Activated CD8-positive, alpha-beta T cell treated with anti-CD3 and anti-CD28 coated beads, Interleukin-2, amount 10 ng/mL, durations not matched to agents 7 days and 5 days (primary cell): Measurements from ENCODE around the gene MAPKAPK3. TPM values are rescaled to one million over a fixed set of nuclear protein-coding genes. Genes with fewer than 3 reads are reported as not detected.

Experiments used
- ATAC-seq: fragments of 150-1000 bp; cut with Tn5 transposase; one replicate; pipeline ENCODE4 v1.10.0; 2021; ENCODE audit warnings: moderate library complexity
- CTCF ChIA-PET: fragments of 350-600 bp; sonication (Branson Sonifier 250); formaldehyde crosslinking; loops from one replicate; lab custom pipeline; 2021; ENCODE audit warnings: antibody characterized with exemption; lab: Charles Lee
- POLR2A ChIA-PET: fragments of 350-600 bp; sonication (Branson Sonifier 250); formaldehyde crosslinking; loops from one replicate; lab custom pipeline; 2021; ENCODE audit warnings: antibody characterized with exemption; lab: Charles Lee
- DNase-seq: peaks from one replicate; pipeline ENCODE4 v3.0.0-alpha.2; 2020
- H3K27ac Mint-ChIP-seq: one replicate; pipeline ENCODE4 v1.8.0; 2021; ENCODE audit warnings: mild to moderate bottlenecking, mixed read lengths
- H3K27me3 Mint-ChIP-seq: one replicate; pipeline ENCODE4 v1.8.0; 2021; ENCODE audit warnings: low read depth, mixed read lengths
- H3K36me3 Mint-ChIP-seq: one replicate; pipeline ENCODE4 v1.8.0; 2021; ENCODE audit warnings: low read depth, mixed read lengths
- H3K4me1 Mint-ChIP-seq: one replicate; pipeline ENCODE4 v1.8.0; 2021; ENCODE audit warnings: low read depth, mixed read lengths
- H3K4me3 Mint-ChIP-seq: one replicate; pipeline ENCODE4 v1.8.0; 2021; ENCODE audit warnings: mild to moderate bottlenecking, mixed read lengths
- H3K9me3 Mint-ChIP-seq: one replicate; pipeline ENCODE4 v1.8.0; 2022; ENCODE audit warnings: mixed read lengths; ENCODE audit not compliant: insufficient read depth
- total RNA-seq, 2 experiments: library from RNA; stranded (reverse); gene quantifications; one replicate each; pipeline ENCODE4 v1.2.3, GENCODE V29; 2021

The MAPKAPK3 gene
- total RNA-seq, 2 experiments from 2014 or later: 224 to 225 TPM

- H3K27ac Mint-ChIP-seq: peak overlapping the region; percentile 60
- no peak overlapping the region for H3K4me3 Mint-ChIP-seq
- DNase-seq (no peak), ATAC-seq (no peak)
- ChIA-PET POLR2A (interaction anchor here (1.6 to 2.0 kb wide), 2 partner anchors 34 to 38 kb away, joined by 6 to 18 read pairs; partner anchors contain the start of gene MAPKAPK3), CTCF (interaction anchor here (0.8 to 9.6 kb wide), 9 partner anchors 8 to 108 kb away, joined by 3 to 219 read pairs (median 8); partner anchors contain the start of genes CISH, HEMK1 and MAPKAPK3)
- H3K36me3 Mint-ChIP-seq: peaks cover 6% of the 10 kb centered on the region
- peaks cover 19% of the 10 kb centered on the region for H3K4me1 Mint-ChIP-seq
- no peaks in the 10 kb centered on the region for H3K9me3 Mint-ChIP-seq
- H3K27me3 Mint-ChIP-seq: no peaks in the 10 kb centered on the region
Measured at GRCh38 chr3:50653937-50654595, 37.1 kb downstream of the MAPKAPK3 start.

GRCh38 chr3:50655009-50655830 lies 38.3 kb downstream of the MAPKAPK3 start:
- H3K36me3 Mint-ChIP-seq: no peaks in the 10 kb centered on the region
- ChIA-PET POLR2A (interaction anchor here (1.2 kb wide), 1 partner anchor 39 kb away, joined by 6 read pairs; the partner anchor contains the start of gene MAPKAPK3), CTCF (interaction anchor here (4.6 to 9.6 kb wide), 2 partner anchors 36 to 84 kb away, joined by 43 to 219 read pairs; partner anchors contain the start of genes HEMK1 and MAPKAPK3)
- H3K4me3 Mint-ChIP-seq: no peak overlapping the region
- DNase-seq: no peak
- no peaks in the 10 kb centered on the region for H3K9me3 Mint-ChIP-seq
- peak; percentile 25 for ATAC-seq
- peak overlapping the region; percentile 29 for H3K27ac Mint-ChIP-seq
- no peaks in the 10 kb centered on the region for H3K27me3 Mint-ChIP-seq
- peaks cover 19% of the 10 kb centered on the region for H3K4me1 Mint-ChIP-seq

- Mint-ChIP-seq H3K4me1 (peaks cover 17% of the 10 kb centered on the region), H3K4me3 (no peak overlapping the region), H3K27ac (peak overlapping the region; percentile 11), H3K27me3 (peaks cover 2% of the 10 kb centered on the region), H3K9me3 (no peaks in the 10 kb centered on the region), H3K36me3 (no peaks in the 10 kb centered on the region)
- ChIA-PET CTCF (interaction anchor here (1.5 to 9.6 kb wide), 2 partner anchors 18 to 38 kb away, joined by 3 to 219 read pairs; partner anchors contain the start of genes DOCK3 and MAPKAPK3), POLR2A (interaction anchor here (0.7 to 1.3 kb wide), 2 partner anchors 17 to 29 kb away, joined by 3 read pairs; no protein-coding TSS in a partner anchor)
- ATAC-seq (no peak), DNase-seq (no peak)
Measured at GRCh38 chr3:50656417-50657195, 39.7 kb downstream of the MAPKAPK3 start.

GRCh38 chr3:50657407-50657806 lies 40.5 kb downstream of the MAPKAPK3 start:
- ChIA-PET CTCF (interaction anchor here (1.5 to 9.6 kb wide), 2 partner anchors 18 to 38 kb away, joined by 3 to 219 read pairs; partner anchors contain the start of genes DOCK3 and MAPKAPK3), POLR2A (interaction anchor here (1.3 kb wide), 1 partner anchor 30 kb away, joined by 3 read pairs; no protein-coding TSS in a partner anchor)
- H3K9me3 Mint-ChIP-seq: no peaks in the 10 kb centered on the region
- no peak for ATAC-seq
- H3K27me3 Mint-ChIP-seq: peaks cover 5% of the 10 kb centered on the region
- H3K27ac Mint-ChIP-seq: no peak overlapping the region
- no peak for DNase-seq
- H3K4me1 Mint-ChIP-seq: peaks cover 17% of the 10 kb centered on the region
- H3K36me3 Mint-ChIP-seq: no peaks in the 10 kb centered on the region
- H3K4me3 Mint-ChIP-seq: no peak overlapping the region

- peaks cover 17% of the 10 kb centered on the region for H3K4me1 Mint-ChIP-seq
- H3K36me3 Mint-ChIP-seq: no peaks in the 10 kb centered on the region
- peaks cover 5% of the 10 kb centered on the region for H3K27me3 Mint-ChIP-seq
- CTCF ChIA-PET: interaction anchor here (1.5 to 9.6 kb wide), 2 partner anchors 17 to 39 kb away, joined by 3 to 219 read pairs; partner anchors contain the start of genes DOCK3 and MAPKAPK3
- no peak for ATAC-seq
- POLR2A ChIA-PET: interaction anchor here (0.5 to 1.3 kb wide), 2 partner anchors 30 to 1072 kb away, joined by 3 read pairs; no protein-coding TSS in a partner anchor
- H3K9me3 Mint-ChIP-seq: no peaks in the 10 kb centered on the region
- H3K4me3 Mint-ChIP-seq: no peak overlapping the region
- H3K27ac Mint-ChIP-seq: no peak overlapping the region
- DNase-seq: no peak
Measured at GRCh38 chr3:50657816-50658215, 40.9 kb downstream of the MAPKAPK3 start.

GRCh38 chr3:50658416-50658815 lies 41.5 kb downstream of the MAPKAPK3 start:
- H3K4me3 Mint-ChIP-seq: no peak overlapping the region
- no peaks in the 10 kb centered on the region for H3K9me3 Mint-ChIP-seq
- peaks cover 17% of the 10 kb centered on the region for H3K4me1 Mint-ChIP-seq
- H3K36me3 Mint-ChIP-seq: no peaks in the 10 kb centered on the region
- no peak for ATAC-seq
- POLR2A ChIA-PET: interaction anchor here (0.5 kb wide), 1 partner anchor 1071 kb away, joined by 3 read pairs; no protein-coding TSS in a partner anchor
- H3K27me3 Mint-ChIP-seq: peaks cover 6% of the 10 kb centered on the region
- CTCF ChIA-PET: no interaction called here
- no peak overlapping the region for H3K27ac Mint-ChIP-seq
- DNase-seq: no peak

- CTCF ChIA-PET: no interaction called here
- ATAC-seq (no peak), DNase-seq (no peak)
- Mint-ChIP-seq H3K4me3 (no peak overlapping the region), H3K9me3 (no peaks in the 10 kb centered on the region), H3K27me3 (peaks cover 6% of the 10 kb centered on the region), H3K4me1 (peaks cover 14% of the 10 kb centered on the region), H3K27ac (no peak overlapping the region), H3K36me3 (no peaks in the 10 kb centered on the region)
- POLR2A ChIA-PET: interaction anchor here (0.7 kb wide), 1 partner anchor 35 kb away, joined by 3 read pairs; no protein-coding TSS in a partner anchor
Measured at GRCh38 chr3:50658831-50659230, 41.9 kb downstream of the MAPKAPK3 start.

- CTCF ChIA-PET: no interaction called here
- DNase-seq (no peak), ATAC-seq (no peak)
- H3K27ac Mint-ChIP-seq: no peak overlapping the region
- no peaks in the 10 kb centered on the region for H3K9me3 Mint-ChIP-seq
- POLR2A ChIA-PET: no interaction called here
- no peak overlapping the region for H3K4me3 Mint-ChIP-seq
- H3K4me1 Mint-ChIP-seq: peaks cover 8% of the 10 kb centered on the region
- peaks cover 6% of the 10 kb centered on the region for H3K27me3 Mint-ChIP-seq
- H3K36me3 Mint-ChIP-seq: no peaks in the 10 kb centered on the region
Measured at GRCh38 chr3:50660386-50660785, 43.4 kb downstream of the MAPKAPK3 start.

- H3K27ac Mint-ChIP-seq: no peak overlapping the region
- peaks cover 14% of the 10 kb centered on the region for H3K4me1 Mint-ChIP-seq
- ATAC-seq: no peak
- ChIA-PET CTCF (no interaction called here), POLR2A (no interaction called here)
- peaks cover 6% of the 10 kb centered on the region for H3K27me3 Mint-ChIP-seq
- no peak overlapping the region for H3K4me3 Mint-ChIP-seq
- DNase-seq: no peak
- H3K9me3 Mint-ChIP-seq: no peaks in the 10 kb centered on the region
- no peaks in the 10 kb centered on the region for H3K36me3 Mint-ChIP-seq
Measured at GRCh38 chr3:50661321-50661837, 44.4 kb downstream of the MAPKAPK3 start.

- Mint-ChIP-seq H3K9me3 (no peaks in the 10 kb centered on the region), H3K27ac (no peak overlapping the region), H3K27me3 (peaks cover 6% of the 10 kb centered on the region), H3K4me1 (peaks cover 19% of the 10 kb centered on the region), H3K4me3 (no peak overlapping the region), H3K36me3 (no peaks in the 10 kb centered on the region)
- ATAC-seq: no peak
- no peak for DNase-seq
- ChIA-PET CTCF (interaction anchor here (0.8 to 1.1 kb wide), 2 partner anchors 10 to 12 kb away, joined by 4 to 8 read pairs; no protein-coding TSS in a partner anchor), POLR2A (interaction anchor here (0.7 kb wide), 1 partner anchor 64 kb away, joined by 3 read pairs; no protein-coding TSS in a partner anchor)
Measured at GRCh38 chr3:50662408-50662807, 45.5 kb downstream of the MAPKAPK3 start.
